Measurements from ENCODE around the gene RALGAPB.

- TF ChIP-seq PREB (CRISPR knock-in tag; IDR thresholded peaks at IDR 0.05; ENCODE audit: borderline replicate concordance) (no peak), SP1 (CRISPR knock-in tag; conservative IDR thresholded peaks at IDR 0.05) (no peak), NR1H2 (CRISPR knock-in tag; IDR thresholded peaks at IDR 0.05) (no peak), ZNF121 (CRISPR knock-in tag; IDR thresholded peaks at IDR 0.05) (no peak), E2F4 (CRISPR knock-in tag; IDR thresholded peaks at IDR 0.05; ENCODE audit: borderline replicate concordance, low read depth) (no peak)
- TF ChIP-seq, protein P1, sequence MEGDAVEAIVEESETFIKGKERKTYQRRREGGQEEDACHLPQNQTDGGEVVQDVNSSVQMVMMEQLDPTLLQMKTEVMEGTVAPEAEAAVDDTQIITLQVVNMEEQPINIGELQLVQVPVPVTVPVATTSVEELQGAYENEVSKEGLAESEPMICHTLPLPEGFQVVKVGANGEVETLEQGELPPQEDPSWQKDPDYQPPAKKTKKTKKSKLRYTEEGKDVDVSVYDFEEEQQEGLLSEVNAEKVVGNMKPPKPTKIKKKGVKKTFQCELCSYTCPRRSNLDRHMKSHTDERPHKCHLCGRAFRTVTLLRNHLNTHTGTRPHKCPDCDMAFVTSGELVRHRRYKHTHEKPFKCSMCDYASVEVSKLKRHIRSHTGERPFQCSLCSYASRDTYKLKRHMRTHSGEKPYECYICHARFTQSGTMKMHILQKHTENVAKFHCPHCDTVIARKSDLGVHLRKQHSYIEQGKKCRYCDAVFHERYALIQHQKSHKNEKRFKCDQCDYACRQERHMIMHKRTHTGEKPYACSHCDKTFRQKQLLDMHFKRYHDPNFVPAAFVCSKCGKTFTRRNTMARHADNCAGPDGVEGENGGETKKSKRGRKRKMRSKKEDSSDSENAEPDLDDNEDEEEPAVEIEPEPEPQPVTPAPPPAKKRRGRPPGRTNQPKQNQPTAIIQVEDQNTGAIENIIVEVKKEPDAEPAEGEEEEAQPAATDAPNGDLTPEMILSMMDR (IDR thresholded peaks at IDR 0.05) = no peak
Measured at GRCh38 chr20:38429301-38429700, 43.3 kb upstream of the RALGAPB start.
